Transverse colon (tissue), 4 donors: Measurements from ENCODE around the gene RALGAPA1. TPM values are rescaled to one million over a fixed set of nuclear protein-coding genes. Genes with fewer than 3 reads are reported as not detected.

Experiments
- DNase-seq: peaks from one replicate; pipeline ENCODE4 v3.0.0-alpha.2; 2019
- H3K27ac ChIP-seq, 4 donors: fragments of 200-600 bp; sonication (generic); 2 replicates each; pipeline ENCODE4 v1.5.1; 2016 to 2018; ENCODE audit warnings: inconsistent platforms in 4 of 4
- H3K27me3 ChIP-seq: fragments of 200-600 bp; sonication (generic); 2 replicates; pipeline ENCODE4 v1.5.1; 2017; ENCODE audit warnings: inconsistent platforms
- H3K36me3 ChIP-seq, 4 donors: fragments of 200-600 bp; sonication (generic); 2 replicates each; pipeline ENCODE4 v1.5.1; 2017 to 2019; ENCODE audit warnings: inconsistent platforms in 4 of 4
- H3K4me1 ChIP-seq, 4 donors: fragments of 200-600 bp; sonication (generic); 2 replicates each; pipeline ENCODE4 v1.5.1; 2017 to 2020; ENCODE audit warnings: inconsistent platforms in 4 of 4
- H3K4me3 ChIP-seq, 4 donors: fragments of 200-600 bp; sonication (generic); 1 replicate in 1 of 4; 2 replicates in 3 of 4; pipeline versions ENCODE4 v1.5.1 to v1.6.1; 2017 to 2019; ENCODE audit warnings: inconsistent platforms in 4 of 4
- H3K9me3 ChIP-seq, 2 donors: fragments of 200-600 bp; sonication (generic); 2 replicates each; pipeline ENCODE4 v1.5.1; 2017 to 2019; ENCODE audit warnings: inconsistent platforms in 2 of 2
- CTCF ChIP-seq, 5 experiments: fragments of 200-600 bp in 3 of 5; fragments of 450-650 bp in 2 of 5; sonication (generic) in 3 of 5; IDR thresholded peaks; 1 replicate in 2 of 5; 2 replicates in 3 of 5; pipeline ENCODE4 v1.5.1; 2016 to 2017; ENCODE audit warnings: antibody characterized with exemption in 5 of 5, inconsistent platforms in 3 of 5, mild to moderate bottlenecking in 2 of 5, moderate library complexity in 1 of 5
- EP300 ChIP-seq: sonication (generic); formaldehyde crosslinking; IDR thresholded peaks from one replicate; pipeline ENCODE4 v1.6.1; 2017; ENCODE audit warnings: antibody characterized with exemption, low read depth
- POLR2A ChIP-seq: fragments of 450-650 bp; IDR thresholded peaks from one replicate; pipeline ENCODE4 v1.6.1; 2016; ENCODE audit warnings: antibody characterized with exemption, mild to moderate bottlenecking, moderate library complexity
- POLR2AphosphoS5 ChIP-seq, 3 donors: sonication (generic); formaldehyde crosslinking; IDR thresholded peaks; one replicate each; pipeline ENCODE4 v1.6.1; 2016; ENCODE audit warnings: antibody characterized with exemption in 3 of 3
- WGBS, 2 donors: methylation state at CpG; one replicate each; pipeline ENCODE4 v1.1.5; 2018; ENCODE audit warnings: low coverage in 1 of 2; 5-methylcytosine and 5-hydroxymethylcytosine counted together
- in situ Hi-C, 4 donors: fragments of 200-750 bp; cut with MboI; loops; one replicate each; pipeline versions ENCODE4 v1.15.0 to v1.15.1; 2017; ENCODE audit warnings: low sequenced_read_pairs in 3 of 4, low pct_ligation_motif_present in 1 of 4, low pct_unique_long_range_greater_than_20kb in 1 of 4
- intact Hi-C: fragments of 100-400 bp; cut with DNase I; formaldehyde crosslinking; loops from one replicate; pipeline ENCODE4 v1.15.1; 2023; ENCODE audit warnings: low total_unique reads
- total RNA-seq, 4 donors: library from RNA; depleted of rRNA; stranded (reverse); fragments of >200 nt; gene quantifications; one replicate each; pipeline ENCODE4 v1.1.0, GENCODE V29; 2016

Gene RALGAPA1
- total RNA-seq, 4 donors from 2014 or later, result 84.7 to 122 (median 119) TPM

GRCh38 chr14:35578639-35579038 lies 230.5 kb downstream of the RALGAPA1 start:
- Histone ChIP-seq H3K27me3 (no peaks in the 10 kb centered on the region), H3K9me3 (no peaks in the 10 kb centered on the region), H3K27ac (no peak overlapping the region), H3K4me3 (no peak overlapping the region), H3K36me3 (peaks cover 0 to 10% (median 3%) of the 10 kb centered on the region in 4 donors), H3K4me1 (no peaks in the 10 kb centered on the region)
- intact Hi-C loops (no loop called here), in situ Hi-C loops (no loop called here)
- no peak for DNase-seq
- no peak for TF ChIP-seq POLR2AphosphoS5 (IDR thresholded peaks at IDR 0.05)

GRCh38 chr14:35578135-35578534 lies 231.0 kb downstream of the RALGAPA1 start:
- no peaks in the 10 kb centered on the region for H3K4me1 ChIP-seq
- intact Hi-C loops, result no loop called here
- 95 to 100% methylated on average over 2 of the region's 2 CpGs for WGBS, 2 donors
- H3K27me3 ChIP-seq, result no peaks in the 10 kb centered on the region
- H3K27ac ChIP-seq, result no peak overlapping the region
- H3K36me3 ChIP-seq, result peaks cover 0 to 10% (median 3%) of the 10 kb centered on the region in 4 donors
- TF ChIP-seq POLR2AphosphoS5 (IDR thresholded peaks at IDR 0.05) (no peak), EP300 (no peak), CTCF (IDR thresholded peaks at IDR 0.05) (no peak), POLR2A (no peak)
- no peaks in the 10 kb centered on the region for H3K9me3 ChIP-seq
- H3K4me3 ChIP-seq, result no peak overlapping the region
- in situ Hi-C loops, result no loop called here
- DNase-seq, result no peak

- no peak overlapping the region for H3K4me3 ChIP-seq
- H3K36me3 ChIP-seq, result peaks cover 0 to 17% (median 3%) of the 10 kb centered on the region in 4 donors
- in situ Hi-C loops, result no loop called here
- no peaks in the 10 kb centered on the region for H3K4me1 ChIP-seq
- intact Hi-C loops, result no loop called here
- DNase-seq, result no peak
- WGBS, 2 donors, result 91 to 100% methylated on average over 1 of the region's 1 CpG
- no peaks in the 10 kb centered on the region for H3K9me3 ChIP-seq
- H3K27ac ChIP-seq, result no peak overlapping the region
- no peak for TF ChIP-seq CTCF (IDR thresholded peaks at IDR 0.05)
- TF ChIP-seq EP300, result no peak
- no peak for TF ChIP-seq POLR2AphosphoS5 (IDR thresholded peaks at IDR 0.05)
- TF ChIP-seq POLR2A, result no peak
- H3K27me3 ChIP-seq, result no peaks in the 10 kb centered on the region
These were observed 232.2 kb downstream of the RALGAPA1 start for GRCh38 chr14:35576856-35577255.

GRCh38 chr14:35576260-35576659 lies 232.8 kb downstream of the RALGAPA1 start:
- H3K27ac ChIP-seq, result no peak overlapping the region
- intact Hi-C loops (no loop called here), in situ Hi-C loops (no loop called here)
- H3K9me3 ChIP-seq, result no peaks in the 10 kb centered on the region
- no peaks in the 10 kb centered on the region for H3K27me3 ChIP-seq
- no peak overlapping the region for H3K4me3 ChIP-seq
- DNase-seq, result no peak
- TF ChIP-seq CTCF (IDR thresholded peaks at IDR 0.05) (no peak), EP300 (no peak), POLR2AphosphoS5 (IDR thresholded peaks at IDR 0.05) (no peak), POLR2A (no peak)
- H3K4me1 ChIP-seq, result no peaks in the 10 kb centered on the region
- peaks cover 0 to 19% (median 3%) of the 10 kb centered on the region in 4 donors for H3K36me3 ChIP-seq

GRCh38 chr14:35573911-35574310 lies 235.2 kb downstream of the RALGAPA1 start:
- Histone ChIP-seq H3K9me3 (no peaks in the 10 kb centered on the region), H3K36me3 (peaks cover 0 to 18% (median under 1%) of the 10 kb centered on the region in 4 donors), H3K27me3 (no peaks in the 10 kb centered on the region), H3K27ac (no peak overlapping the region), H3K4me1 (no peaks in the 10 kb centered on the region), H3K4me3 (no peak overlapping the region)
- no peak for TF ChIP-seq CTCF (IDR thresholded peaks at IDR 0.05)
- no peak for TF ChIP-seq POLR2A
- TF ChIP-seq POLR2AphosphoS5 (IDR thresholded peaks at IDR 0.05), result no peak
- no peak for TF ChIP-seq EP300
- no peak for DNase-seq
- intact Hi-C loops, result no loop called here
- WGBS, 2 donors, result 73 to 75% methylated on average over 2 of the region's 2 CpGs
- in situ Hi-C loops, result no loop called here
